Endothelial cell of umbilical vein (primary cell): ENCODE data around the gene BIRC2. TPM values are rescaled to one million over a fixed set of nuclear protein-coding genes. Genes with fewer than 3 reads are reported as not detected.
"Not testable (repeated sequence)": the region's sequence is repeated elsewhere in the genome, so short reads cannot be mapped to it uniquely, and the experiment has no call there.

Experiments used
- BruUV-seq: library from RNA; stranded (reverse); fragments of 400-500 nt; replicated peaks from 2 replicates; lab custom pipeline; 2021; lab: Mats Ljungman, UMichigan
- CTCF ChIA-PET: fragments of 300-600, 350-600 bp; sonication (Branson Sonifier 250); formaldehyde crosslinking; loops from one replicate; lab custom pipeline; 2021; ENCODE audit warnings: antibody characterized with exemption, inconsistent platforms; lab: Charles Lee
- POLR2A ChIA-PET: fragments of 300-600, 350-600 bp; sonication (Branson Sonifier 250); formaldehyde crosslinking; loops from one replicate; lab custom pipeline; 2021; ENCODE audit warnings: antibody characterized with exemption, inconsistent platforms; lab: Charles Lee
- DNase-seq: peaks from one replicate; pipeline ENCODE4 v3.0.0-alpha.2; 2011; ENCODE audit warnings: low read depth, low spot score
- FAIRE-seq: peaks from 2 replicates; lab custom pipeline; 2011; peaks lifted over from hg19 to GRCh38; lab: Jason Lieb, UNC
- H2AFZ ChIP-seq: 2 replicates; pipeline ENCODE4 v1.6.0; 2012; ENCODE audit warnings: low read depth, low read length, control low read depth, inconsistent platforms
- H3K27ac ChIP-seq: 2 replicates; pipeline ENCODE4 v1.5.1; 2011; ENCODE audit warnings: low read depth, mild to moderate bottlenecking, control low read depth, low read length, moderate library complexity; ENCODE audit not compliant: insufficient read depth
- H3K27me3 ChIP-seq, 2 experiments: 2 replicates each; pipeline versions ENCODE4 v1.6.0 to v1.6.1; 2011; ENCODE audit warnings: low read length in 2 of 2, mixed read lengths in 1 of 2; ENCODE audit not compliant: control insufficient read depth in 2 of 2, insufficient read depth in 2 of 2
- H3K36me3 ChIP-seq, 2 experiments: 2 replicates in 1 of 2; 3 replicates in 1 of 2; pipeline ENCODE4 v1.5.1; 2011; ENCODE audit warnings: low read length in 2 of 2, mild to moderate bottlenecking in 1 of 2, moderate library complexity in 1 of 2; ENCODE audit not compliant: control insufficient read depth in 2 of 2, insufficient read depth in 2 of 2; ENCODE audit errors: extremely low read depth in 1 of 2
- H3K4me1 ChIP-seq: 3 replicates; pipeline ENCODE4 v1.5.1; 2011; ENCODE audit warnings: mild to moderate bottlenecking, low read length; ENCODE audit not compliant: control insufficient read depth, insufficient read depth; ENCODE audit errors: extremely low read depth
- H3K4me2 ChIP-seq: 2 replicates; pipeline ENCODE4 v1.6.1; 2011; ENCODE audit warnings: low read length, control low read depth, mixed read lengths; ENCODE audit not compliant: insufficient read depth
- H3K4me3 ChIP-seq, 3 experiments: fragments of 200-600 bp in 1 of 3; sonication (generic), shearing (Covaris generic) in 1 of 3; replicated peaks in 1 of 3; 2 replicates each; pipeline ENCODE4 v1.5.1; 2011 to 2016; ENCODE audit warnings: control low read depth in 3 of 3, low read length in 3 of 3, mild to moderate bottlenecking in 2 of 3, inconsistent platforms in 1 of 3, low read depth in 1 of 3, moderate library complexity in 1 of 3; ENCODE audit not compliant: insufficient read depth in 1 of 3
- H3K79me2 ChIP-seq: 2 replicates; pipeline ENCODE4 v1.6.0; 2012; ENCODE audit warnings: low read length, inconsistent platforms; ENCODE audit not compliant: control insufficient read depth, insufficient read depth
- H3K9ac ChIP-seq: replicated peaks from 2 replicates; pipeline ENCODE3; 2011; ENCODE audit warnings: low read length, control low read depth; ENCODE audit not compliant: insufficient read depth; ENCODE audit errors: extremely low read depth
- H3K9me1 ChIP-seq: replicated peaks from 3 replicates; pipeline ENCODE4 v1.6.0; 2011; ENCODE audit warnings: mild to moderate bottlenecking, low read length; ENCODE audit not compliant: control insufficient read depth, insufficient read depth; ENCODE audit errors: extremely low read depth
- H3K9me3 ChIP-seq: replicated peaks from 2 replicates; pipeline ENCODE4 v1.5.1; 2012; ENCODE audit warnings: low read length, inconsistent platforms; ENCODE audit not compliant: control insufficient read depth, insufficient read depth
- H4K20me1 ChIP-seq: replicated peaks from 2 replicates; pipeline ENCODE3; 2011; ENCODE audit warnings: mild to moderate bottlenecking, low read length; ENCODE audit not compliant: control insufficient read depth, insufficient read depth; ENCODE audit errors: extremely low read depth
- CTCF ChIP-seq, 2 donors: IDR thresholded peaks; 1 replicate in 1 of 2; 2 replicates in 1 of 2; pipeline ENCODE4 v1.5.1; 2011; ENCODE audit warnings: low read length in 2 of 2, mild to moderate bottlenecking in 2 of 2, moderate library complexity in 2 of 2, control low read depth in 1 of 2, inconsistent platforms in 1 of 2, low read depth in 1 of 2; ENCODE audit not compliant: insufficient read depth in 1 of 2; ENCODE audit errors: extremely low read depth in 1 of 2
- EZH2 ChIP-seq: IDR thresholded peaks from 2 replicates; pipeline ENCODE4 v1.6.1; 2012; ENCODE audit warnings: borderline replicate concordance, low read depth, mild to moderate bottlenecking, moderate library complexity, low read length, inconsistent platforms; ENCODE audit not compliant: severe bottlenecking
- FOS ChIP-seq: IDR thresholded peaks from 2 replicates; pipeline ENCODE4 v1.6.1; 2011; ENCODE audit warnings: mild to moderate bottlenecking, low read length, moderate library complexity, borderline replicate concordance; ENCODE audit not compliant: insufficient read depth
- GATA2 ChIP-seq: IDR thresholded peaks from 2 replicates; pipeline ENCODE4 v1.7.0; 2011; ENCODE audit warnings: low read depth, mild to moderate bottlenecking, moderate library complexity, mixed read lengths, low read length; ENCODE audit not compliant: insufficient read length, insufficient read depth
- JUN ChIP-seq: IDR thresholded peaks from 2 replicates; pipeline ENCODE4 v1.6.1; 2011; ENCODE audit warnings: borderline replicate concordance, low read depth; ENCODE audit not compliant: insufficient read length, insufficient read depth
- MAX ChIP-seq: IDR thresholded peaks from 2 replicates; pipeline ENCODE4 v1.6.1; 2011; ENCODE audit not compliant: insufficient read depth, insufficient read length
- MYC ChIP-seq: IDR thresholded peaks from one replicate; pipeline ENCODE4 v1.6.1; 2011; ENCODE audit warnings: mild to moderate bottlenecking, low read depth, low read length
- POLR2A ChIP-seq: IDR thresholded peaks from 2 replicates; pipeline ENCODE4 v1.6.1; 2012; ENCODE audit warnings: low read depth, mild to moderate bottlenecking, control low read depth, low read length
- POLR2AphosphoS5 ChIP-seq: IDR thresholded peaks from 2 replicates; pipeline ENCODE4 v1.6.1; 2012; ENCODE audit warnings: low read depth, mild to moderate bottlenecking, control low read depth, low read length, moderate library complexity; ENCODE audit not compliant: insufficient read depth
- dilution Hi-C: fragments of 300-500 bp; cut with MboI; formaldehyde crosslinking; loops from one replicate; pipeline ENCODE4 v1.15.0; 2019; ENCODE audit warnings: low sequenced_read_pairs; ENCODE audit not compliant: extremely low pct_ligation_motif_present
- intact Hi-C: fragments of 100-400 bp; cut with micrococcal nuclease; formaldehyde crosslinking; loops from one replicate; pipeline ENCODE4 v1.10.0; 2022
- polyA plus RNA-seq, 4 experiments: library from polyadenylated mRNA; depleted of rRNA in 3 of 4; stranded (reverse) in 3 of 4; unstranded in 1 of 4; fragments of >200 nt; gene quantifications; 2 replicates each; pipeline versions ENCODE4 v1.2.1 to v1.2.3, GENCODE V29; 2011 to 2012; ENCODE audit warnings: missing spikeins in 1 of 4
- total RNA-seq: library from RNA; stranded (reverse); gene quantifications from 2 replicates; pipeline ENCODE4 v1.2.3, GENCODE V29; 2021

Gene BIRC2
- total and polyA plus RNA-seq, 2 donors (not counting 3 experiments of a cell fraction or from before 2014, with no cell fraction given) = 42.8 to 47.3 TPM

- H3K4me3 ChIP-seq = no peak overlapping the region
- H3K9me1 ChIP-seq = no peaks in the 10 kb centered on the region
- ChIA-PET CTCF (interaction anchor here (1.0 to 3.7 kb wide), 3 partner anchors 22 to 298 kb away, joined by 4 to 58 read pairs (median 4); no protein-coding TSS in a partner anchor), POLR2A (no interaction called here)
- no peaks in the 10 kb centered on the region for H4K20me1 ChIP-seq
- peaks cover 27% of the 10 kb centered on the region for H3K79me2 ChIP-seq
- DNase-seq = no peak
- peaks cover 12 to 28% of the 10 kb centered on the region in 2 experiments for H3K36me3 ChIP-seq
- H3K27me3 ChIP-seq = no peaks in the 10 kb centered on the region
- H3K4me1 ChIP-seq = peaks cover 9% of the 10 kb centered on the region
- no peaks in the 10 kb centered on the region for H3K9me3 ChIP-seq
- intact Hi-C loops (no loop called here), dilution Hi-C loops (no loop called here)
- no peak overlapping the region for H3K4me2 ChIP-seq
- TF ChIP-seq MAX = no peak
- TF ChIP-seq POLR2A = no peak
- no peak for TF ChIP-seq POLR2AphosphoS5
- no peak for TF ChIP-seq EZH2
- no peak for TF ChIP-seq GATA2
- no peak for TF ChIP-seq MYC
- no peak for TF ChIP-seq FOS
- no peak for TF ChIP-seq CTCF (IDR thresholded peaks at IDR 0.05; ENCODE audit: extremely low read depth in 1 of 2, insufficient read depth in 1 of 2, low read depth in 1 of 2, low read length in 2 of 2)
- TF ChIP-seq JUN = no peak
- no peak overlapping the region for H3K27ac ChIP-seq
- no peak overlapping the region for H2AFZ ChIP-seq
- no peak for FAIRE-seq
- BruUV-seq = no TSS peak
- H3K9ac ChIP-seq = no peak overlapping the region
Measured at GRCh38 chr11:102368472-102368871, 21.5 kb downstream of the BIRC2 start.

- CTCF ChIA-PET = interaction anchor here (1.2 to 1.9 kb wide), 4 partner anchors 8 to 33 kb away, joined by 4 to 5 read pairs (median 4); no protein-coding TSS in a partner anchor
- H3K4me1 ChIP-seq, FAIRE-seq, BruUV-seq, intact Hi-C loops, H3K36me3 ChIP-seq, POLR2A ChIA-PET, H3K27me3 ChIP-seq, H3K9me3 ChIP-seq, H3K4me3 ChIP-seq, H2AFZ ChIP-seq, H3K27ac ChIP-seq, H3K9ac ChIP-seq, H3K9me1 ChIP-seq, dilution Hi-C loops, DNase-seq, H3K4me2 ChIP-seq, H4K20me1 ChIP-seq: not testable (repeated sequence)
- peaks cover 18% of the 10 kb centered on the region for H3K79me2 ChIP-seq
Measured at GRCh38 chr11:102374633-102375424, 27.8 kb downstream of the BIRC2 start.
